HG03520 (cell line): ENCODE measurements around the gene SERTM1.

ENCODE experiments used
- ATAC-seq: cut with Tn5 transposase; IDR thresholded peaks from one replicate; pipeline ENCODE4 v1.9.1; 2021; ENCODE audit warnings: mild to moderate bottlenecking, moderate library complexity; ENCODE audit not compliant: unreplicated experiment

Gene SERTM1

DNA sequence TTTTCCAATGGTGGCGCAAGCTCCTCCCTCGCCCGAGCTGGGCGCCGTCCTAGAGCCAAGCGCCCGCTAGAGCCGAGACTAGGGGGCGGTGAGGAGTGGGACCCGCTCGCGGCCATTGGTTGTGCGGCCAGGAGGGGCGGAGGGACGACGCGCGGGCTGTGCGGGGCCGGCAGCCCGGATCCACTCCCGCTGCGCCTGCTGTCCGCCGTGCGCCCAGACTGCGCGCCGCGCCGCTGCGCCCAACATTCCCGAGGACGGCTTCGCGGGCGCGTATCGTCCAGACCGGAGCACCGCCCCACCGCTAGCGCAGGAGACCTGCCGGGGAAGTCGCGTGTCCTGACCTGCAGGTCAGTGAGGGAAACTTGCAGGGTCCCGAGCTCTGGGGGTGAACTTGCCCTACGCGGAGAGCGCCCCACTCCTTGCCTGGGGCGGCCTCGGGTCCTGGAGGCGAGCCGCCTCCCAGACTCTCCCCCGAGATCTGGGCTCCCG lies at the start of gene SERTM1:
Gene SERTM1, plus strand, starts transcription at position 183 of the 489 bp plus-strand sequence. CDS start 21,059 bp downstream, outside the sequence.
- ATAC-seq, result no peak

DNA sequence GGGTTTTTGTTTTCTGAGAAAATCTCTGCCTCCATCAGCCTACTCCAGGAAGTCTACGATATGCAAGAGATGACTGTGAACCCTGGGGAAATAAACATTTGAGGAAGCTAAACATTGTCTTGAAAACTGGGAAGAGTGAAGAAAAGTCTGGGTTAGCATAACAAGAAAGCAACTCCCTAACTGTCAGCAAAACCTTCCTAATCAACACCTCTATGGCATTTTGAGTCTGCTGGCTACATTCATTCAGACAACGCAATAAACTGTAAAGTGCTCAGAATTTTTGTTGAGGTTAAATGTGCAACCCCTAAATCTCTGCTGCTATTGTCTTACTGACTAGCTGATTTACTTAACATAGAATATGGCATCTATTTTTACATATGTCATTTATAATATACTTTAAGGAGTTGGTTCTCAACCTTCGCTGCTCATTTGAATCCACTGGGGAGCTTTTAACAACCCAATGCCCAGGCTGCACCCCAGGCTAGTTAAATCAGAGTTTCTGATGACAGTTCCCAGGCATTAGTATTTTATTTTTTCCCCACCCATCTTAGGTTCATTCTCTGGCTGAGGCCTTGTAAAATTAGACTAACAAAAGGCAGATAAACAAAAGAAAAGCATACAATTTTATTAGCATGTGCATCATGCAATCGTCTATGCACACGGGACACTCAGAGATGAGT lies 45.3 kb upstream of the SERTM1 start:
- ATAC-seq, result no peak

- ATAC-seq, result no peak
Measured at GRCh38 chr13:36629057-36629385, 44.8 kb upstream of the SERTM1 start.

DNA sequence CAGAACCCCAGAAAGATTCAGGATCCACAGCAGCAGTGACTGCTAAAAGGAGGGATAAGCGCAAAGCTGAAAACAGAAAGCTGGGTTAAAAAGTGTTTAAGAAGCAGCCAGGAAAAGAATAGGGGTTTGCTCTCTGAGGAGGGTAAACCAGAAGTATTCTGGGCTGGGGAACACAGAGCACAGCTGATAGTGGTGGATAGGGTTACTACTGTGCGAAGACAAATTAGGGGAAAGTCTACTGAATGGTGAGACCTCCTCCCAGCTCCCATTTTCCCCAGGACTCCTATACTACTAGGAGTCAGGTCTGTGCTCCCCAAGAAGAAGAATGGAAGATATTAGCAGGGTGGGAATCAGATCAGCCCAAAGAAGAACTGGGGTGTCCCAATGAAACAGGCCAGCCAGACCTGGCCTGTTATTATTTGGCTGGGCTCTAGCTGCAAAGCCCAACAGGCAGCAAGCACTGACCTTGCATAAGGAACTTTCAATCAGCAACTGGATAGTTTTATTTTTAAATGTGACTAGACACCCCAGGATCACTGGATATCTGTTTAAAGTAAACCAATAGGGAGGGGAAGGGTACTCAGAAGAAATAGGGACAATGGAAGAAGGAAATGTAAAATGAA lies 43.5 kb upstream of the SERTM1 start:
- ATAC-seq, result no peak

DNA sequence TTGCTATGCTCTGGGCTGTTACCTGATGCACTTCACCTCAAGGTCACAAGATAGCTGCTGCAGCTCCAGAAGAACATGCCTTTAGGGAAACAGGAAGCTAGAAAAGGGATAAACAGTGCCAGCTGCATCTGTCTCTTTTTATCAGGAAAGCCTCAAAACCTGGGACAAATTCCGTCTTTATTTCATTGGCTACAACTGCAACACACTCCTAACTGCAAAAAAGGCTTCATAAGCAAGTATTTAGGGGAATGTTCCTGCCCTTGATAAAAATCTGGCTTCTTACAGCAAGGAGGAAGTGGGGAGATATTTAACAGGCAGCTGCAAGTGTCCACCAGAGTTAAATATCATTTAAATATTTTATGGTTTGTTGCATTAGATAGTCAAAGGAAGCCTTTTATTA lies 34.2 kb upstream of the SERTM1 start:
- no peak for ATAC-seq

GRCh38 chr13:36650611-36651010 lies 23.2 kb upstream of the SERTM1 start:
- ATAC-seq, result no peak

- ATAC-seq, result no peak
Measured at GRCh38 chr13:36665630-36666029, 8.2 kb upstream of the SERTM1 start.

DNA sequence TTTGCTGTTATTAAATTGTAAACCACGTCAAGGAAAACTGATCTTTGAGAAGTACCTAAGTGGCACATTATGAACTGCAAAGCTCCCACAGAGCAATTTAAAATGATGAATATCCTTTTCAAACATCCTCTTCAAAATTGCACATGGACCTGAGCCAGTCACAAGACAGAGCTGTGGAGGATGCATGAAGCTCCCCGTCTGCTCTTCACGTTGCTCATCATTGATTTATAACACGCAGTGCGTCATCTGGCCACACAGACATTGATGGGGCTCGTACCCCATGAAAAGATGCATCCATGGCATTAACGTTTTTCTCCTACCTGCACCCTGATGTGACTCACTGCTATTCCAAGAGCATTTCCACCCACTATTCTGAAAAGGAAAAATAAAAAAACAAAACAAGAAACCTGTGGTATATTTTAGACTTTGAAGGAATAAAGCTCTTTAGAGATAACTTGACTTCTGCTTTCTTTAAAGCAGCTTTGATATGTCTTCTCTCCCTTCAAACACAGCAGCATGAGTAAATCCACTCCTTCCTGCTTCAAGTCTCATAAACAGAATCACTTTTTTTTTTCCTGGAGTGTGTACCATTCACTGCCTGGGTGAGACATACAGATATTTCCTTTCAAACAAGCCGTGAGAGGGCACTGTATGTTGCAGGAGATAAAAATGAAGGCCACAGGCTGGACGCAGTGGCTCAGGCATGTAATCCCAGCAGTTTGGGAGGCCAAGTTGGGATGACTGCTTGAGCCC lies 7.2 kb upstream of the SERTM1 start:
- no peak for ATAC-seq

DNA sequence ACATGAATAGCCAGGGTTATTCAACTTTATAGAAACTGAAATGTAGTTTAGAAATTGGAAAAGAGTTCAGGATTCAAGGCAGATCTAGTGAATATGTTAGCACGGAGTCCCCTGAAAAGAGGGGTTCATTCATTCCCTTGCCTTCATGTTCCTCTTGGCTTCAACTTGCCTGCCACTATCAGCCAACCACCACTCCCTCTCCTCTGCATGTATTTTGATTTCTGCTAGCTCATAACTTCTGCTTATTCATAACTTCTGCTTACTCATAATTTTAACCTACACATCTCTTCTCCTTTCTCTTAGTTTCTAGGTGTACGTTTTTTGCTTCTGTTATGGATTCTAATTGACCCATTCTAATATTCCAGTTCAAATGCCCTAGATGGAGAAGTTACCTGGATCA lies 5.5 kb upstream of the SERTM1 start:
- no peak for ATAC-seq

DNA sequence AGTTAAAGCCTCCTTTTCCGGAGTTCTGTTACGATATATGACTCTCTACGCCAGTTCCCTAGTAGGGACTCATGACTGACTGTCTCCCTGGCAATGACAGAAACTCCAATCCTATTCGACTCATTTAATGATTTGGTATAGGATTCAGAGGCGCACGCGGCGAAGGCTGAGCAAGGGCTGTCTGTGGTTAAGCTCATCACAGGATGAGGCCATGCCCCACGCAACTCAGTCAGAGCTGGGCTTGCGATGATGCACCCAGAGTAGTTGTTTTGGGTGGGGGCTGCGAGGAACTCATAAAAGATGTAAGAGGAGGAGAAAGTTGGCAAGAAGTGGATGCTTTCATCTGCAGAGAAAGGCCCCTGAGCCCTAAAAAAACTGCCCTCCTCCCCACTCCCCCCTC lies 468 bp upstream of the SERTM1 start:
- ATAC-seq, result no peak

DNA sequence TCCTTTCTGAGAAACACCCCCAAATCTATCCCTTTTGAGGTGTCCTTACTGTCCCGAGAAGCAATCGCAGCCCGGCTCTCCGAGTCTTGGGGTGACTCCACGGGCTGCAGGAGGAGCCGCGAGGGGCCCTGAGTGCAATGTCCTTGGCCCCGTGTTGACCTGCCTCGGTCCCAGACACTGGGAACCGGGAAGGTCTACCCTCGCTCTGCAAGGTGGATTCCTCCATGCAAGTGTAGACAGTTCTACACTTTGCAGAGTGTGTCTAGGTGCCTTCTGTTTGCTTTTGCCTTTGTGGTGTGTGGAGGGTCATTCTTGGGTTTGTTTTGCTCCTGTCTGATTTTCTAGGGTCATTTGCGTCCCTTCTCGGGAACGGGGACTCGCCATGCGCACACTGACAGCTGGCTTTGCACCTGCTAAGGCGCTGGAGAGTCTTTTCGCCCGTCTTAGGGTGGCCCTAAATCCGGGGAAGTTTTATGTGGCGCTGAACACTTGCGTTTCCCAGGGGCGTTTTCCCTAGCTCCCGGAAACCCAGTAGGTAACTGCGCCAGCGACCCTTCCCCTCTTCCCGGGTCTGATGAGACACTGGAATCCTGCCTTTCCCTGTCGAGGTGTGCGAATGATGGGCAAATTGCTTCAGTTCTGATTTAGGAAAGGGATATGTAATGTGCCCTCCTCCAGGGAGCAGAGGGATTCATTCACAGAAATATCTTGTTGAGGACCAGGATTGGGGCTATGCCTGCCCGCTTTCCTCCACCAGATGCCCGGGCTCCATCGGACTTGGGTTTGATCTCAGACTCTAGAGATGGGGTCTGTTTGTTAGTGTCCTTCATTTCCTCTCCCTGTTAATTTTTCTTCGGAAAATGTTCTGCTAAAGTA lies 755 bp downstream of the SERTM1 start:
- ATAC-seq, result no peak

GRCh38 chr13:36675213-36675536 lies 1.4 kb downstream of the SERTM1 start:
- no peak for ATAC-seq

DNA sequence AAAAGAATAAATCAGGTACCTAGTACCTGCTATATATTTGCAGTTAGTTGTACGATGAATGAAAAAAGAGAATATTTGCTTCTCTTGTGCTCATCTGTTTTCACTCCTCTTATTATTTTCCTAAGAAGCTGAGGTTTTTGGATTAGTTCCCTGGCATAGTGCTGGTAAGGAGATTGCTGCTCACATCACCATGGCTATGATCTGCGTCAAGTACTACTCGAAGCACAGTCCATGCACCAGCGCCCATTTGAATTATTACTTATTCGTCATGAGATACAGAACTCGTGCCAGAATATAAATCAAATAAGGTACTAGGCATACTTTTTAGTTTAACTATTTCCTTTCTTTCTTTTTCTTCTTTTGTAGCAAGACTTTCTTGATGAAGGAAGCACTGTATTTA lies 7.1 kb downstream of the SERTM1 start:
- no peak for ATAC-seq

DNA sequence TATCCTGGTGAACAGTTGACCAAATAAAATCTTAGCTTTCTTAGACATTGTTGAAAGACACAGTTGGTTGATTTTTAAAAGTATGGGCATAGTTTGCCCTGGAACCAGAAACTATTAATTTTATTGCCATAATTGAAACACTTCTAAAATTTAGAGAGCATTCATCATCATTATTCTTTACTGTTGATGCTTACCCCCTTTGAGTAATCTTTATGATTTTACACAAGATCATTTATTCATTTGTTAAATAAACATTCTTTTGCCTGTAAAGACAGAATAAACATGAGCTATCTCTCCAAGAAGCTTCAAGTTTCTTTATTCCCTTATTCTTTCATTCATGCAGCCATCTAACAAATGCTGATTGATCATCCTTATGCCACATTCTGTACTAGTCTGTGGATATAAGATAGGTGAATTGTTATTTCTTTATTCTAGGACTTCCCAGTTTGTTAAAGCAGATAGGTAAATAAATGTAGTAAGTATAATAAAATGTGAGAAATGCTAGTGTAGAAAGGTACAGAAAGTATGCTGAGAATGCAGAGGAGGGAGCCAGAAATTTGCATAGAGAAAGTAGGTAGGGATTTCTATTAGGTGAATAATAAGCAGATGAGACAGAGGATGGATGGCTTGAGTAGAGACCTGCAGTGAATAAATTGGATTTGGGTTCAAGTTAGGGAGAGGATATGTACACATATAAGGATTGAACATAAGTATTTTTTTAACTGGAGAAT lies 8.2 kb downstream of the SERTM1 start:
- ATAC-seq, result no peak

DNA sequence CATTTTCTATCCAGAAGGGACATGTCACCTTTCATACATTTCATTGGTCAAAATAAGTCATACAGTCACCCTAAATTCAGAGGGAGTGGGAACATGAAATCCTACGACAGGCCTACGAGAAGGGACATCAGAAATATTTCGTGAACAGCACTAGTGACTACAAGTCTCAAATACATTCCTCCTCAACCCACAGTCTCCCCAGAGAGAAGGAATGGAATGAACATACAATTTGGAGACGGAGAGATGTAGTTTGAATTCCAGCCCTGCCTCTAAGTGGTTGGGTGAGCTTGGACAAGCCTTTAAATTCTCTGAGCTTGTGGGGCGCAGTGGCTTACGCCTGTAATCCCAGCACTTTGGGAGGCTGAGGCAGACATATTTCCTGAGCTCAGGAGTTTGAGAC lies 9.9 kb downstream of the SERTM1 start:
- ATAC-seq, result no peak

DNA sequence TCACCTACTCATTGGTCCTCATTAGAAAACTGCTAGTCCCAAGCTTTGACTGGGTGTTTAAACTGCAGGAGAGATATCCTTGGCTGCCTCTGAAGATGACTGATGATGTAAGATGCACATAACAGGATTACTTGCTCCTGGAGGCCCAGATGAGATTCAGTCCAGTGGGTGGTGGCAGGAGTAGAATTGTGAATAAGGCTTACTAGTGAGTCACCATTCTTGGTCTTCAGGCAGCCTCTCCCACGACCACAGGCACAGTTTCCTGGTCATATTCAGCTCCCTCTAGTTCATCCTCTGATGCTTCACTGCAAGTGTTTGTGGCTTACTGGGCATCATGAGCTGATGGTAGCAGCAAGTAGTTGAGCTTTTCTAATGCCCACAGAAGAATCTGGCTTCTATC lies 12.1 kb downstream of the SERTM1 start:
- ATAC-seq, result no peak

GRCh38 chr13:36696410-36697010 lies 22.7 kb downstream of the SERTM1 start:
- ATAC-seq, result no peak

- ATAC-seq, result no peak
Measured at GRCh38 chr13:36700170-36700569, 26.4 kb downstream of the SERTM1 start.

GRCh38 chr13:36706755-36707154 lies 32.9 kb downstream of the SERTM1 start:
- ATAC-seq, result no peak
